Fibroblast of pulmonary artery (primary cell): ENCODE measurements around the gene PRDM16.

ENCODE experiments used
- DNase-seq: peaks from one replicate; pipeline ENCODE4 v3.0.0-alpha.2; 2010; ENCODE audit warnings: low read depth
- H3K4me3 ChIP-seq: replicated peaks from 2 replicates; pipeline ENCODE4 v1.5.1; 2011; ENCODE audit warnings: low read depth, mild to moderate bottlenecking, control low read depth, low read length, moderate library complexity
- TF ChIP-seq, protein P1 (sequence below): IDR thresholded peaks from 2 replicates; pipeline ENCODE4 v1.5.1; 2011; ENCODE audit warnings: mild to moderate bottlenecking, control low read depth, low read length, inconsistent platforms; ENCODE audit errors: missing control alignments

The PRDM16 gene

DNA sequence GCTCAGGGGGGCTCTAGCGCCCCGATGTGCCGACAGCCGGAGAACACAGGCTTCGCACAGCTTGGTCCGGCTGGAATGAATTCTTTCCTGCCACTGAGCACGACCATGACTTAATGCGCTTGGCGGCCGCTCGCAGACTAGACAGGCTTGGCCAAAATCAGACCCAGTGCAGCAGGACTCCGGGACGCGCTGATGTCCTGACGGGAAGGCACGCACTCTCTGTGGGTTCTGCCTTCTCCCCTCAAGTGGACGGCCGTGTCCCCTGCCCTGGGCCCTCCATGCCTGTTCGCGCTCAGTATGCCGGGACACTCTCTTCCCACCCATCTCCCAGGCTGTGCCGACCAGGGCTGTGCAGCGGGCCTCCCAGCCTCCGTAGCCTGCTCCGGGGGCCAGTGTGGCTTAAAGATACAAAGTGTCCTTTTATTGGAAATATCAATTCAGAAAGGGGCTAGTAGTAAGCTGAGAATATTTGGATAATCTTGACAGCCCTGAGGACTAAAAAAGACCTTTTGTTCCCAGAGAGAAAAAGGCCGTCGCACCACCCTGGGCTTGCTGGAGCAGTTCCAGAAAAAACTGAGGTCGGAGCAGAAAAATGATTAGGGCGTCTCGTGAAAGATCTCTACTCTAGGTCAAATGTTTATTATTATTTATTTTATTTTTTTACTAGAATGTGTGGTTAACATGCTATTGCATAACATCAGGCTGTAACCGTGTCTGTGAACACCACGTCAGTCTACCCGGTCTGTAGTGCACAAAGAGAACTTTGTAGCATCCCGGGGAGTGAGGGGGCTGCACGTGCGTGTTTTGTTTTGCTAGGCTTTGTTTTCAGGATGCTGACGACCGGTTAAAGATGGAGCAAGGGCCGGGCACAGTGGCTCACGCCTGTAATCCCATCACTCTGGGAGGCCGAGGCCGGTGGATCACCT, 297.4 kb downstream of the PRDM16 start:
- peak; percentile 23 for DNase-seq
- no peak overlapping the region for H3K4me3 ChIP-seq
- TF ChIP-seq, protein P1, sequence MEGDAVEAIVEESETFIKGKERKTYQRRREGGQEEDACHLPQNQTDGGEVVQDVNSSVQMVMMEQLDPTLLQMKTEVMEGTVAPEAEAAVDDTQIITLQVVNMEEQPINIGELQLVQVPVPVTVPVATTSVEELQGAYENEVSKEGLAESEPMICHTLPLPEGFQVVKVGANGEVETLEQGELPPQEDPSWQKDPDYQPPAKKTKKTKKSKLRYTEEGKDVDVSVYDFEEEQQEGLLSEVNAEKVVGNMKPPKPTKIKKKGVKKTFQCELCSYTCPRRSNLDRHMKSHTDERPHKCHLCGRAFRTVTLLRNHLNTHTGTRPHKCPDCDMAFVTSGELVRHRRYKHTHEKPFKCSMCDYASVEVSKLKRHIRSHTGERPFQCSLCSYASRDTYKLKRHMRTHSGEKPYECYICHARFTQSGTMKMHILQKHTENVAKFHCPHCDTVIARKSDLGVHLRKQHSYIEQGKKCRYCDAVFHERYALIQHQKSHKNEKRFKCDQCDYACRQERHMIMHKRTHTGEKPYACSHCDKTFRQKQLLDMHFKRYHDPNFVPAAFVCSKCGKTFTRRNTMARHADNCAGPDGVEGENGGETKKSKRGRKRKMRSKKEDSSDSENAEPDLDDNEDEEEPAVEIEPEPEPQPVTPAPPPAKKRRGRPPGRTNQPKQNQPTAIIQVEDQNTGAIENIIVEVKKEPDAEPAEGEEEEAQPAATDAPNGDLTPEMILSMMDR = no peak

DNA sequence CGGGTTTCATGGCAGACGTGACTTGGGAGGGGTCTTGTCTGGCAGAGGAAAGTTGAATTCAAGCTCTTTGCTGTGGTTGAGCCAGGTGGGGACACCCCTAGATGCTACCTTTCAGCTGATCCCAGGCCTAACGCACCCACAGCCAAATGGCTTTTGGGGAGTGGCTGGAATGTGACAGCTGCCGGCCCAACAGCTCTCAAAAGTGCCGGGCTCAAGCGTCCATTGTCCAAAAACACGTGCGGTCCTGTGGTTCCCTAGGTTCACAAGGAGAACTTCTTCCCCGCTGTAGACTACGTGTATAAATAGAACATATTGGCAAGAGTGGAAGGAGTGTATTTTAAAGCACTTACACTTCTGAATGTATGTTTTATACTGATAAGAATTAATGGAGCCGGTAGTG, 298.4 kb downstream of the PRDM16 start:
- no peak for DNase-seq
- H3K4me3 ChIP-seq = no peak overlapping the region
- TF ChIP-seq, protein P1 = no peak

DNA sequence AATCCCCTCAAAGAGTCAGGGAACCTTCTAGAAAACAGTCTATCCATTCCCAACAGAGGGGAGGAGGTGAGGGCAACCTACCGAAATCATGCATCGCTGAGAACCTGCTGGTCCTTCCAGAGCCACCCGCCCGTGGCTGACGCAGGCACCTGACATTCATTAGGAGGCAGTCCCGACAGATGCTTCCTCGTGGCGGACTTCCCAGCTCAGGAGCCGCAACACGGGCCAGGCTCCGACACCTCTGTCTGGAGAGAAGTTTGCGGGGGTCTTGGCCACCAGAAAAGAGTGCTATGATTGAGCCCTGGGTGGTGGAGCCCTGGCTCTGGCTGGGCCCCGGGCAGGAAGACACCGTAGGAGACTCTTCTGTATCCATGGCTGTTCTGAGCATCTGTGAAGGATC, 299.1 kb downstream of the PRDM16 start:
- TF ChIP-seq, protein P1 = no peak
- DNase-seq = no peak
- H3K4me3 ChIP-seq = no peak overlapping the region

DNA sequence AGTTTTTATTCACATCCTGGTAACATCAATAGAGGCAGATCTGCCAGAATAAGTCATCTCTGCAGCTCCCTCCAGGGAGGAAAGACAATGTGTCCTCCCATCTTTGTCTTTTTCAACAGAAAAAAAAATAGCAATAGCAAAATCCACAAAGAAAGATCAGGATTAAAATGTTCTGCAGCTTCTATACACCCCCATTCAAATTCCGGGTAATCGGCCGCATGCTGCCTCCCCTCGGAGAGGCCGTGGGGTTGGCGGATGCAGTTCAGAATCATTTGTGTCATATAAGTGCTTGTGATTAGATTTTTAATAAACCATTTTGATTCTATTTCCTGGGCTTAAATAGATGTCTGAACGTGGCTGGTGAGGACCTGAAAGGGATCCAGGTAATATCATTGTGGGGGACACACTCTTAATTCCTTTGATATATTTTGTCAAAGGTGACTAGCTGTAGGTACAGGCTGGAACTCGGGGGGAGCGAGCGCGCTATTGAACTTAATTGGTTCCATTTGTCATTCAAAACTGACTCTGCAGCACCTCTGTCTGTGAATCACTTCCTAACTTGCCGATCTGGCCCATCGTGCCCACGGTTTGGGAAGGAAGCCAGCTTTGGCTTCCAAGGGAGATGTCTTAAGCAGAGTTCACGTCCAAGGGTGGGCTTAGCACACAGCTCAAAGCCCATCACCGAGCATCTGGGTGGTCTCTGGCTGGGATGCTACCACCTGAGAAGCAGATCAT, 299.9 kb downstream of the PRDM16 start:
- DNase-seq = no peak
- TF ChIP-seq, protein P1 = no peak
- no peak overlapping the region for H3K4me3 ChIP-seq

DNA sequence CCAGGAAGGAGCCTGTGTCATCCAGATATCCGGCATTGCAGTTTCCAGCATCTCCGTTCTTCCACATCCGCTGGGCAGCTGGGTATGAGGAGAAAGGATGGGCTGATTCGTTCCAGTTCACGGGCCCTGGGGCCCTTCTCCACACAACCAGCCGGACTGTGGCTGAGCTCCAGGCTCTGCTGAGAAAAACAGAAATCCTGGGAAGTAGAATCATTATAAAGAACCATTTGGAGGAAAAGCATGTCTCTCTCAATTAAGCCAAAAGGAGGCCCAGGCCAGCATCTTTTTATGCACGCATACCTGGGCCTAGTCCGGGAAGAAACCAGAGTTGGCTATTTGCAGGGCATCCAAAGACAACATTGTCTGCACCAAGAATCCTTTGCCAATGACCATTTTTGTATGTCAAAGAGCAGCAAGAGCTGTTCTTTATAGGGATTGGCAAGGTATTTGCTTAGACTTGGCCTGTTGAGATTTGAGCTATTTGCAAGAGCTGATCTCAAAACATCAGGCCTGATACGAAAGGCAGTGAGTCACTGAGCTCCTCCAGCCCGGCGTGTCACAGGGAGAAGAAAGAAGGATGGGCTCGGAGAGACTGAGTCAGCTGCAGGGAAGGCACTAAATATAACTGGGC, 300.6 kb downstream of the PRDM16 start:
- no peak overlapping the region for H3K4me3 ChIP-seq
- TF ChIP-seq, protein P1 = no peak
- DNase-seq = peak; percentile 69

DNA sequence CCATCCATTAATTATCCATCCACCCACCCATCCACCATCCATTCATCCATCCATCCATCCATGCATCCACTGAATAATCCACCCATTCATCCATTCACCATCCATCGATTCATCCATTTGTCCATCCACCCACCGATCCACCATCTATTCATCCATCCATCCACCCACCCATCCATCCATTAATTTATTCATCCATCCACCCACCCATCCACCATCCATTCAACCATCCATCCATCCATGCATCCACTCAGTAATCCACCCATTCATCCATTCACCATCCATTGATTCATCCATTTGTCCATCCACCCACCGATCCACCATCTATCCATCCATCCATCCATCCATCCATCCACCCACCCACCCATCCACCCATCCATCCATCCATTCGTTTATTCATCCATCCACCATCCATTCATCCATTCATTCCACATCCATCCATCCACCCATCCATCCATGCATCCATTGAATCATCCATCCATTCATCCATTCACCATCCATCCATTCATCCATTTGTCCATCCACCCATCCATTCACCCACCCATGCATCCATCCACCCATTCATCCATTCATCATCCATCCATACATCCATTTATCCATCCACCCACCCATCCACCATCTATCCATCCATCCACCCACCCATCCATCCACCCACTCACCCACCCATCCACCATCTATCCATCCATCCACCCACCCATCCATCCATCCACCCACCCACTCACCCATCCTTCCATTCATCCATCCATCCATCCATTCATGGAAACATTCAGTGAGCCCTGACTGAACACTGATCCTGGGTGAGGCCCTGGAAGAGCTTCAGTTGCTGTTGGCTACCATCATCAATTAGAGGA, 302.1 kb downstream of the PRDM16 start:
- TF ChIP-seq, protein P1 = no peak
- no peak overlapping the region for H3K4me3 ChIP-seq
- DNase-seq = no peak
